HG02970 (cell line): Measurements from ENCODE around the gene BCAS4.

ENCODE experiments used
- ATAC-seq: cut with Tn5 transposase; IDR thresholded peaks from one replicate; pipeline ENCODE4 v1.9.1; 2021; ENCODE audit warnings: mild to moderate bottlenecking, moderate library complexity, moderate number of reproducible peaks; ENCODE audit not compliant: unreplicated experiment, low FRiP score

The BCAS4 gene

GRCh38 chr20:50848846-50849673, 54.2 kb downstream of the BCAS4 start:
- ATAC-seq = no peak

GRCh38 chr20:50850721-50851286, 55.9 kb downstream of the BCAS4 start:
- ATAC-seq = no peak

GRCh38 chr20:50852085-50852484, 57.2 kb downstream of the BCAS4 start:
- ATAC-seq = no peak

- no peak for ATAC-seq
These were observed 59.8 kb downstream of the BCAS4 start for GRCh38 chr20:50854506-50855249.

GRCh38 chr20:50855498-50856474, 60.9 kb downstream of the BCAS4 start:
- no peak for ATAC-seq

- ATAC-seq = no peak
These were observed 61.7 kb downstream of the BCAS4 start for GRCh38 chr20:50856475-50857041.

- no peak for ATAC-seq
These were observed 62.5 kb downstream of the BCAS4 start for GRCh38 chr20:50857348-50857747.

GRCh38 chr20:50858525-50858924, 63.7 kb downstream of the BCAS4 start:
- no peak for ATAC-seq

GRCh38 chr20:50859161-50859560, 64.3 kb downstream of the BCAS4 start:
- ATAC-seq = no peak

GRCh38 chr20:50861012-50861411, 66.2 kb downstream of the BCAS4 start:
- no peak for ATAC-seq

GRCh38 chr20:50862546-50862945, 67.7 kb downstream of the BCAS4 start:
- no peak for ATAC-seq

GRCh38 chr20:50865114-50865513, 70.3 kb downstream of the BCAS4 start:
- ATAC-seq = no peak

- ATAC-seq = no peak
These were observed 70.7 kb downstream of the BCAS4 start for GRCh38 chr20:50865591-50865990.

GRCh38 chr20:50866036-50866685, 71.3 kb downstream of the BCAS4 start:
- ATAC-seq = no peak

- no peak for ATAC-seq
These were observed 72.0 kb downstream of the BCAS4 start for GRCh38 chr20:50866831-50867230.

GRCh38 chr20:50867805-50868204, 72.9 kb downstream of the BCAS4 start:
- no peak for ATAC-seq

GRCh38 chr20:50868509-50869495, 73.9 kb downstream of the BCAS4 start:
- ATAC-seq = no peak

- ATAC-seq = no peak
These were observed 75.8 kb downstream of the BCAS4 start for GRCh38 chr20:50870561-50871161.
